Uterus (tissue), 4 donors: ENCODE data around the gene KIF18B. TPM values are rescaled to one million over a fixed set of nuclear protein-coding genes. Genes with fewer than 3 reads are reported as not detected.

Source experiments
- DNase-seq, 2 donors: peaks; one replicate each; pipeline ENCODE4 v3.0.0-alpha.2; 2019 to 2020
- H3K27ac ChIP-seq, 2 donors: fragments of 200-600 bp; sonication (generic); 1 replicate in 1 of 2; 2 replicates in 1 of 2; pipeline ENCODE4 v1.5.1; 2016 to 2018
- H3K27me3 ChIP-seq, 2 donors: fragments of 200-600 bp; sonication (generic); one replicate each; pipeline ENCODE4 v1.5.1; 2018 to 2019; ENCODE audit warnings: control low read depth in 1 of 2
- H3K36me3 ChIP-seq, 2 donors: fragments of 200-600 bp; sonication (generic); one replicate each; pipeline ENCODE4 v1.5.1; 2019; ENCODE audit warnings: control low read depth in 1 of 2
- H3K4me1 ChIP-seq, 2 donors: fragments of 200-600 bp; sonication (generic); one replicate each; pipeline ENCODE4 v1.5.1; 2018 to 2019; ENCODE audit warnings: control low read depth in 1 of 2
- H3K4me3 ChIP-seq, 2 donors: fragments of 200-600 bp; sonication (generic); 1 replicate in 1 of 2; 2 replicates in 1 of 2; pipeline ENCODE4 v1.5.1; 2018 to 2019; ENCODE audit warnings: mild to moderate bottlenecking in 1 of 2
- H3K9me3 ChIP-seq, 2 donors: fragments of 200-600 bp; sonication (generic); one replicate each; pipeline ENCODE4 v1.5.1; 2019; ENCODE audit warnings: control low read depth in 1 of 2
- POLR2A ChIP-seq, 2 donors: fragments of 450-650 bp; IDR thresholded peaks; one replicate each; pipeline ENCODE4 v1.6.1; 2016; ENCODE audit warnings: antibody characterized with exemption in 2 of 2, mild to moderate bottlenecking in 1 of 2, moderate library complexity in 1 of 2
- intact Hi-C: fragments of 100-400 bp; cut with DNase I; formaldehyde crosslinking; loops from one replicate; pipeline ENCODE4 v1.15.1; 2023; ENCODE audit warnings: low total_unique reads
- total RNA-seq, 4 donors: library from RNA; depleted of rRNA in 3 of 4; stranded (reverse); fragments of >200 nt in 3 of 4; gene quantifications; one replicate each; pipeline versions ENCODE4 v1.1.0 to v1.2.4, GENCODE V29; 2014 to 2023
- TF ChIP-seq, protein P1 (sequence below), 4 experiments: fragments of 200-600 bp in 2 of 4; fragments of 450-650 bp in 2 of 4; sonication (generic) in 2 of 4; IDR thresholded peaks; one replicate each; pipeline ENCODE4 v1.5.1; 2016 to 2019; ENCODE audit warnings: antibody characterized with exemption in 4 of 4, mild to moderate bottlenecking in 2 of 4, moderate library complexity in 1 of 4
- donor health status: DM: yes; HTN: yes; CAD: no.

KIF18B gene
- total RNA-seq, 4 donors from 2014 or later, result 4.4 TPM; not detected in 3

DNA sequence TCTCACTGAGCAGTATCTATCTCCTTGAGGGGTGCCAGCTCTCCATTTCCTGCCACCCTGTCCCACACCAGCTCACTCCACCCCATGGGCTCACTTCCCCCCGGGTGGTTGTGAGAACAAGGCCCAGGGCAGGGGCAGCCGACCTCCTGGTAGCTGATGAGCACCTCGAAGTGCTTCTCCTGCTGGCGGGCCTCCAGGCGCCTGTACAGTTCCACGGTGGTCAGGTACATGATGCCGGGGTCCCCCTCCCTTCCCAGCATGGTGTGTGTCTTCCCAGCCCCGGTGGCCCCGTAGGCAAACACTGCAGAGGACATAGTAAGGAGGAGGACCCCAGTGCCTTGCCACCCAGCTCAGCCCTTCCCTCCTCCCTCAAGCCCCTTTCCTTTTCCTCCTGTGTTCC, 12.5 kb downstream of the KIF18B start:
- intact Hi-C loops, result no loop called here
- Histone ChIP-seq H3K27me3 (no peaks in the 10 kb centered on the region), H3K27ac (no peak overlapping the region), H3K4me3 (no peak overlapping the region), H3K9me3 (no peaks in the 10 kb centered on the region), H3K36me3 (no peaks in the 10 kb centered on the region), H3K4me1 (no peaks in the 10 kb centered on the region)
- no peak for DNase-seq
- TF ChIP-seq, protein P1, sequence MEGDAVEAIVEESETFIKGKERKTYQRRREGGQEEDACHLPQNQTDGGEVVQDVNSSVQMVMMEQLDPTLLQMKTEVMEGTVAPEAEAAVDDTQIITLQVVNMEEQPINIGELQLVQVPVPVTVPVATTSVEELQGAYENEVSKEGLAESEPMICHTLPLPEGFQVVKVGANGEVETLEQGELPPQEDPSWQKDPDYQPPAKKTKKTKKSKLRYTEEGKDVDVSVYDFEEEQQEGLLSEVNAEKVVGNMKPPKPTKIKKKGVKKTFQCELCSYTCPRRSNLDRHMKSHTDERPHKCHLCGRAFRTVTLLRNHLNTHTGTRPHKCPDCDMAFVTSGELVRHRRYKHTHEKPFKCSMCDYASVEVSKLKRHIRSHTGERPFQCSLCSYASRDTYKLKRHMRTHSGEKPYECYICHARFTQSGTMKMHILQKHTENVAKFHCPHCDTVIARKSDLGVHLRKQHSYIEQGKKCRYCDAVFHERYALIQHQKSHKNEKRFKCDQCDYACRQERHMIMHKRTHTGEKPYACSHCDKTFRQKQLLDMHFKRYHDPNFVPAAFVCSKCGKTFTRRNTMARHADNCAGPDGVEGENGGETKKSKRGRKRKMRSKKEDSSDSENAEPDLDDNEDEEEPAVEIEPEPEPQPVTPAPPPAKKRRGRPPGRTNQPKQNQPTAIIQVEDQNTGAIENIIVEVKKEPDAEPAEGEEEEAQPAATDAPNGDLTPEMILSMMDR (IDR thresholded peaks at IDR 0.05), result no peak
- TF ChIP-seq POLR2A (IDR thresholded peaks at IDR 0.05), result no peak

DNA sequence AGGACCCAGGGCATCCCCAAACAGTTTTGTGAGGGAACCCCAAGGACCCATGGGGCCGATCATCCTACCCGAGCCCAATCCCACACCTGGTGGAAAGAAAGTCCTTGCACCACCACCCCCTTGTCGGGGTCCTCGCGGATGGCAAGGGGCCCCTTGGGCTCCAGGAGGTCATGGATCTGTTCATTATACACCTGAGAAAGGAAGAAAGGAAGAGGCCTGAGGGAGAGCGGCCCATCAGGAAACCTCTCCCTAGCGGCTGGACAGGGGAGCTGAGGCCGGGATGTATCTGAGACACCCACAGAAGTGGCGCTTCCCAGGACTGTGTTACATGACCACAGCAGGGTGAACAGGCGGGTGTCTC, 12.8 kb downstream of the KIF18B start:
- H3K27ac ChIP-seq, result no peak overlapping the region
- no peak for DNase-seq
- intact Hi-C loops, result no loop called here
- TF ChIP-seq POLR2A (IDR thresholded peaks at IDR 0.05), result no peak
- TF ChIP-seq, protein P1 (IDR thresholded peaks at IDR 0.05), result no peak
- no peaks in the 10 kb centered on the region for H3K9me3 ChIP-seq
- no peak overlapping the region for H3K4me3 ChIP-seq
- H3K27me3 ChIP-seq, result no peaks in the 10 kb centered on the region
- no peaks in the 10 kb centered on the region for H3K4me1 ChIP-seq
- H3K36me3 ChIP-seq, result no peaks in the 10 kb centered on the region

DNA sequence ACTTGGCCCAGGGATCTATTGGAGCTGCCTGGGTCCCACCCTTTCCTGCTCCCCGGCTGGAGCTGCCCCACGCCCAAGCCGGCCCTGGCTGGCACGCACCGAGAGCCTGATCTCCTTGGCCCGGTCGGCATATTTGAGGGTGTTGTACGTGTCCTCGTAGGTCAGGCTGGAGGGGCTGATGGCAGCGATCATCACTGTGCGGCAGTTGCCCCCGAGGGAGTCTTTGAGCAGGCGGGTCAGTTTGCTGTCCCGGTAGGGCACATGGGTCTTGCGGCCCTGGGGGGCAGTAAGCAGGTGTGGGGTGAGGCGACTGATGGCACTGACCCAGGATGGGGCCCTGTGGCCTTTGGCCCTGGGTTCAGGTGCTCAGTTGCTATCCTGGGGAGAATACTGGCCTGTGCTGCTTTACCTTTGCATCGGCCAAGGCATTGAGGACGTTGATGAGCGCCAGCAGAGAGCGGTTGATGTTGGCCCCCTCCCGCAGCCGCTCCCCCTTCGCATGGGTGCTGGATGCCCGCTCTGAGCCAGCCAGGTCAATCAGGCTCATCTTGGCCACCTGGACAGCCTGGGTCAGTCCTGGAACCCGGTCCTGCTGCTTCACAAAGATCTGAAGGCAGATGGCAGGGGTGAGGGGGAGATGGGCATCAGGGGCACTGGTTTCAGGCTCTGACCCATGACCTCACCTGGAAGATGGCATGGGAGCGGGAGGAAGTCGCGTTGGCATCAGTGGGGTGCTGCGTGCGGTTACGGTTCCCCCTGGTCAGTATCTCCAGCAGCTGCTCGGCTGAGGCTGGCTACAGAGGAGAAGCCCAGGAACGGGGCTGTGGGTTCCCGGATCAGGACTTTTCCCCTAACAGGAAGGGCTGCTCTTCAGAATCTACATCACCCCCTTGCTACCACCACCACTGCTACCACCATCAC, 13.5 kb downstream of the KIF18B start:
- H3K4me1 ChIP-seq, result no peaks in the 10 kb centered on the region
- intact Hi-C loops, result no loop called here
- H3K36me3 ChIP-seq, result no peaks in the 10 kb centered on the region
- no peak overlapping the region for H3K27ac ChIP-seq
- no peaks in the 10 kb centered on the region for H3K27me3 ChIP-seq
- no peaks in the 10 kb centered on the region for H3K9me3 ChIP-seq
- DNase-seq, result no peak
- TF ChIP-seq, protein P1 (IDR thresholded peaks at IDR 0.05), result no peak
- H3K4me3 ChIP-seq, result no peak overlapping the region

DNA sequence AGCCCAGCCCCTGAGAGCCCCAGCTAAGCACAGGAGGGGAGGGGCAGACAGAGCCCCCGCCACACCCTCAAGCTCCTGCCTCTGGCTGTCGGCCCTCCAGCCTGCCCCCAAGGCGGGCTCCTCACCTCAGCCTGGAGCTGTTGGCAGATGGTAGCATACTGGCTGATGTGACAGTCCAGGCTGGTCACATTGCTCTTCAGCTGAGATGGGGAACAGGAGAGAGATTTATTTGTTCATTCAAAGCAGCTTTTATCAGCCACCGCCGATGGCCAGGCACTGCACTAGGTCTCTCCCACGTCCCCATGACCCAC, 14.8 kb downstream of the KIF18B start:
- Histone ChIP-seq H3K27me3 (no peaks in the 10 kb centered on the region), H3K36me3 (no peaks in the 10 kb centered on the region), H3K4me1 (no peaks in the 10 kb centered on the region), H3K4me3 (no peak overlapping the region), H3K27ac (no peak overlapping the region), H3K9me3 (no peaks in the 10 kb centered on the region)
- no peak for DNase-seq
- intact Hi-C loops, result no loop called here
- TF ChIP-seq POLR2A (IDR thresholded peaks at IDR 0.05), result no peak
- TF ChIP-seq, protein P1 (IDR thresholded peaks at IDR 0.05), result no peak

DNA sequence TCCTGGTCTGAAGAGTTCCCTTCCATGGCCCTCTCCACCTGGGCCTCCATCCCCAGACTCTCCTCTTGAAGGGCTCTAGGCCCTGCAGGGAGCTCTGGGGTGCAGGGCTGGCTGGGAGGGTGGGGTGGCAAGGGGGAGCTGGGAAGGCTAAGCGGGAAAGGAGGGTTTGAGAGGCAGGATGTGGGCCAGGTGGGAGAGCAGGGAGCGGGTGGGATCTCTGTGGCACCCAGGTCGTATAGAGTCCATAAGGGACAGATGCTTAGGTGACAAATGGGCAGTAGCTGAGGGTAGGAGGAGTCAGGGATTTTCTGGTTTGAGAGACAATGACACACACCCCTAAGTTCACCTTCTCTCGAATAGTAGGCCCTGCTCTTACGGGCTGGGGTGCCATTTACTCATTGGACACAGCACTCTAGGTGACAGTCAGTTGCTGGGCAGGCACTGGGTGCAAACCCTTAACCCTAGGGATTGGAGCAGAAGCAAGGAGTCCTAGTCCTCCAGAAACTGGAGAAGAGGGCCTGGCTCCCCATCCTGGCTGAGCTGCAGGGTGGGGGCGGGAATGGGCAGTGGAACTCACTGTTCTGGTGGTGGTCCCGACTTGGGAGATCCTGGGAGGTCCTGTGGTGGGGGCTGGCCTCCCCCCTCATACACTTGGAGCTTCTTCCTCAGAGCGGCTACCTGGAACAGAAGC, 15.3 kb downstream of the KIF18B start:
- Histone ChIP-seq H3K27me3 (no peaks in the 10 kb centered on the region), H3K4me3 (no peak overlapping the region), H3K4me1 (no peaks in the 10 kb centered on the region), H3K27ac (no peak overlapping the region), H3K9me3 (no peaks in the 10 kb centered on the region), H3K36me3 (no peaks in the 10 kb centered on the region)
- intact Hi-C loops, result no loop called here
- no peak for DNase-seq
- TF ChIP-seq POLR2A (IDR thresholded peaks at IDR 0.05), result no peak
- TF ChIP-seq, protein P1 (IDR thresholded peaks at IDR 0.05), result no peak
